RWPE1 (cell line): Measurements from ENCODE around the gene C1QTNF8.

Experiments
- CTCF ChIA-PET: fragments of 350-600 bp; sonication (Branson Sonifier 250); formaldehyde crosslinking; extraction: SDS; loops from one replicate; lab custom pipeline; 2021; lab: Yijun Ruan, JAX
- POLR2A ChIA-PET: fragments of 400-600 bp; formaldehyde crosslinking; extraction: SDS; loops from one replicate; lab custom pipeline; 2020; ENCODE audit warnings: antibody characterized with exemption; ENCODE audit not compliant: low non-redundant PET; lab: Yijun Ruan, JAX
- DNase-seq: peaks from one replicate; pipeline ENCODE4 v3.0.0; 2012; ENCODE audit warnings: low spot score
- H3K27ac ChIP-seq: fragments of 450-650 bp; 2 replicates; pipeline ENCODE4 v1.5.1; 2017
- TF ChIP-seq, protein P1 (sequence below): fragments of 450-650 bp; conservative IDR thresholded peaks from 2 replicates; pipeline ENCODE4 v1.5.1; 2017; ENCODE audit warnings: low read depth, mild to moderate bottlenecking

C1QTNF8 gene

DNA sequence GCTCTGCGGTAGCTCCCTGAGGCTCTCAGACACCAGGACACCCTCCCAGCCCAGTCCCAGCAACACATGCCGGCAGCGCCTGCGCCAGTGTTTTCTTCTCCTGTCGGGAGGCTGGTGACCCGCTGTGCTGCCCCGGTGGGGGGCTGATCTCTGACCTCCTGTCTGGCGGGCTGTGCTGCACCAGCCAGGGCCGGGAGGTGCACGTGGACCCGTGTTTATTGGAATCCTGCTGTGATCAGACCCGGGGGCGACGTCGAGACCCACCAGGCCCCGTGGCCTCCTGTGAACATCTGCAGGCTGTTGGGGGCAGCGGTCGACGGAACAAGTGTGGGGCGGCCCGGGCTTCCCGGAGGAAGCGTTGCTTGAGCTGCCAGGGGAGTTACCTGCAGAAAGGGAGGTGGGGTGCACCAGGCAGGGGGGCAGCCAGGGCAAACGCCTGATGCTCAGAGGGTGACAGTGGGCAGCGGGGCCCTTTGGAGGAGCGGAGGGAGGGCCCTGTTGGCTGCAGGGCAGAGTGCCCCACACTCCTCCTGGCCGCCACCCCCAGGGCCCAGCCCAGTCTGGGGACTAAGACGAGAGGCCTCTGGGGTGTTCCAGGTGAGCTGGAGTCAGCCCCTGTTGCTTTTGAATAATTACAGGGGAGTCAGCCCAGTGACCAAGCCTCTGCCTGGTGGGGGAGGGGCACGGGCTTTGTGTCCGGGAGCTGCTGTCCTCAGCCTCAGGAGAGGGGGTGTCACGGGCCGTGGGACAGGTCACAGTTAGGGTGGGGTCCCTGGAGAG is 25.8 kb downstream of the C1QTNF8 start:
- TF ChIP-seq, protein P1, sequence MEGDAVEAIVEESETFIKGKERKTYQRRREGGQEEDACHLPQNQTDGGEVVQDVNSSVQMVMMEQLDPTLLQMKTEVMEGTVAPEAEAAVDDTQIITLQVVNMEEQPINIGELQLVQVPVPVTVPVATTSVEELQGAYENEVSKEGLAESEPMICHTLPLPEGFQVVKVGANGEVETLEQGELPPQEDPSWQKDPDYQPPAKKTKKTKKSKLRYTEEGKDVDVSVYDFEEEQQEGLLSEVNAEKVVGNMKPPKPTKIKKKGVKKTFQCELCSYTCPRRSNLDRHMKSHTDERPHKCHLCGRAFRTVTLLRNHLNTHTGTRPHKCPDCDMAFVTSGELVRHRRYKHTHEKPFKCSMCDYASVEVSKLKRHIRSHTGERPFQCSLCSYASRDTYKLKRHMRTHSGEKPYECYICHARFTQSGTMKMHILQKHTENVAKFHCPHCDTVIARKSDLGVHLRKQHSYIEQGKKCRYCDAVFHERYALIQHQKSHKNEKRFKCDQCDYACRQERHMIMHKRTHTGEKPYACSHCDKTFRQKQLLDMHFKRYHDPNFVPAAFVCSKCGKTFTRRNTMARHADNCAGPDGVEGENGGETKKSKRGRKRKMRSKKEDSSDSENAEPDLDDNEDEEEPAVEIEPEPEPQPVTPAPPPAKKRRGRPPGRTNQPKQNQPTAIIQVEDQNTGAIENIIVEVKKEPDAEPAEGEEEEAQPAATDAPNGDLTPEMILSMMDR, result no peak
- CTCF ChIA-PET, result interaction anchor here (0.5 to 1.1 kb wide), 2 partner anchors 12 to 80 kb away, joined by 3 read pairs; no protein-coding TSS in a partner anchor
- H3K27ac ChIP-seq, result no peak overlapping the region
- POLR2A ChIA-PET, result interaction anchor here (0.6 kb wide), 1 partner anchor 30 kb away, joined by 4 read pairs; no protein-coding TSS in a partner anchor
- no peak for DNase-seq

DNA sequence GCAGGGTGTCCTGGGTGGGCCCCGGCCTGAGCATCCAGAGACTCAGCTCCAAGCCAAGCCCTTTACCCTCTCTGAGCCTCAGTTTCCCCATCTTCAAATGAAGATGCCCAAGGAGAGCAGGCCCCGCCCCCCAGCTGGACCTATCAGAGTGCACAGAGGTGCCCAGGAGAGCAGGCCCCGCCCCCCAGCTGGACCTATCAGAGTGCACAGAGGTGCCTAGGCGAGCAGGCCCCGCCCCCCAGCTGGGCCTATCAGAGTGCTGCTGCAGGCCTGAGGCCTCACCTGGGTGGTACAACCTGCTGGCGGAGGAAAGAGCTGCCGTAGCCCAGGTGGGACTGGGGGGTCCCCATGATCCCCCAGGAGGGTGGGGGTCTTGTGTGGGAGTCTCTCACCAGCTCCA is 26.9 kb downstream of the C1QTNF8 start:
- POLR2A ChIA-PET, result no interaction called here
- no peak for DNase-seq
- no peak overlapping the region for H3K27ac ChIP-seq
- CTCF ChIA-PET, result interaction anchor here (0.8 to 1.8 kb wide), 3 partner anchors 11 to 34 kb away, joined by 3 to 5 read pairs (median 4); no protein-coding TSS in a partner anchor
- TF ChIP-seq, protein P1, result no peak

DNA sequence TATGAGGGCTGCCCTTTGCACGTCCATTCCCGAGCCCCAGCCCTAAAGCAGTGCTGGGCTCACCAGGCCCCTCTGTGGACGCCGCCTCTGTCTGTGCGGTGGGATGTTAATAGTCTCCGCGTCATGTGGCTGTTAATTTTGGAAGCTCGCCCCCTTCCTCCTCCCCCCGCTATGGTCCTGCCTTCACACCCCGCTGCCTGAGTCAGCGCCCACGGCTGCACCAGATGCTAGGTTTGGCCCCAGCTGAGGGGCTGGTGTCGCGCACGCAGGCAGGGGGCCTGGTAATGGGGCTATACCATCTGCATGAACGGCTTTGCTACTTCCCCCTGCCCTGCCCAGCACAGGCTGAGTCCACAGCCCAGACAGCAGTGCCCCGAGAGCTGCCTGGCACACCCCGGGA is 27.6 kb downstream of the C1QTNF8 start:
- H3K27ac ChIP-seq, result no peak overlapping the region
- TF ChIP-seq, protein P1, result no peak
- CTCF ChIA-PET, result interaction anchor here (0.8 to 1.8 kb wide), 3 partner anchors 11 to 35 kb away, joined by 3 to 5 read pairs (median 4); no protein-coding TSS in a partner anchor
- no peak for DNase-seq
- POLR2A ChIA-PET, result no interaction called here

DNA sequence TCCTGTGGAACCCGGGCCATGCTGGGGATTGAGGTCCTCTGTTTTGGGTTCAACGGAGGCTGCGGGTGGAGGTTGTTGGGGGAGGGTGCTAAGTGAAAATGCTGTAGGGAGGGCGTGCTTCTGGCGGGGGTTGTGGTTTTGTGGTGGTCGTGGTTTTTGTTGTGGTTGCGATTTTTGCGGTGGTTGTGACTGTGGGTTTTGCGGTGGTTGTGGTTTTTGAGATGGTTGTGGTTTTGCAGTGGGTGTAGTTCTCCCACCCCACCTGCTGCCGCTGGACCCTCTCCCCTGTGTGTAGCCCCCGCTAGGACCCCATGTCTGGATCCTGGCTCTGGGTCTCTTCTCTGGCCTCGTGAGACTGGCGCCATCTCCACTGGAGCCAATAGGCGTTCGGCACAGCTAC is 28.4 kb downstream of the C1QTNF8 start:
- H3K27ac ChIP-seq, result no peak overlapping the region
- TF ChIP-seq, protein P1, result no peak
- DNase-seq, result no peak
- ChIA-PET CTCF (interaction anchor here (0.6 kb wide), 1 partner anchor 34 kb away, joined by 3 read pairs; no protein-coding TSS in a partner anchor), POLR2A (no interaction called here)

DNA sequence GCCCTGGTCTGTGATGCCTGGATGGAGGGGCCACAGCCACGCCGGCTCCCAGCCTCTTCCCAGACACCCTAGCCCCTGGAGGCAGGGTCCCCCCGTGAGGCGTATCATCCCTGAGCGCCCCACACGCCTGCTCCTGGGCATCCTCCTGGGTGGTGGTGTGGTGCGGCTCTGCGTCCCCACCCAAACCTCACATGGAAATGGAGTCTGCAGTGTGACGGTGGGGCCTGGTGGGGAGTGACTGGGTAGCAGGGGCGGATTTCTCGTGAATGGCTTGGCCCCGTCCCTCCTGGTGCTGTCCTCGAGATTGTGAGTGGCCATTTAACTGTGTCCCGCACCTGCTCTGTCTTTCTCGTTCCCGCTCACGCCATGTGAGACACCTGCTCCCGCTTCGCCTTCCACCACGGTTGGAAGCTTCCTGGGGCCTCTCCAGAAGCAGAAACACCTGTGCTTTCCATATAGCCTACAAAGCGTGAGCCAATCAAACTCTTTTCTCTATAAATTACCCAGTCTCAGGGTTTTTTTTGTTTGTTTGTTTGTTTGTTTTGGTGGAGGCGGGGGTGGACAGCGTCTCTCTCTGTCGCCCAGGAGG is 29.4 kb downstream of the C1QTNF8 start:
- DNase-seq, result no peak

More for the DNA sequence above, 29.4 kb downstream of the C1QTNF8 start:
- TF ChIP-seq, protein P1, result no peak
- POLR2A ChIA-PET, result no interaction called here
- CTCF ChIA-PET, result interaction anchor here (0.6 kb wide), 1 partner anchor 35 kb away, joined by 3 read pairs; no protein-coding TSS in a partner anchor
- H3K27ac ChIP-seq, result no peak overlapping the region
